Stimulated activated CD8-positive, alpha-beta memory T cell treated with anti-CD3 and anti-CD28 coated beads, Interleukin-7, amount 100 ng/mL, for 24 hours (primary cell): ENCODE measurements around the gene NUMBL.
"Not testable (repeated sequence)": the region's sequence is repeated elsewhere in the genome, so short reads cannot be mapped to it uniquely, and the experiment has no call there.

Experiments
- DNase-seq: peaks from one replicate; pipeline ENCODE4 v3.0.0-alpha.2; 2020; ENCODE audit warnings: low read depth

NUMBL gene

GRCh38 chr19:40663695-40664692 is 26.5 kb downstream of the NUMBL start:
- no peak for DNase-seq

- DNase-seq = peak; percentile 92
Measured at GRCh38 chr19:40662925-40663694, 27.3 kb downstream of the NUMBL start.

GRCh38 chr19:40661616-40662015 is 28.8 kb downstream of the NUMBL start:
- DNase-seq = no peak

- DNase-seq = no peak
Measured at GRCh38 chr19:40659566-40659965, 30.9 kb downstream of the NUMBL start.

- no peak for DNase-seq
Measured at GRCh38 chr19:40659116-40659515, 31.3 kb downstream of the NUMBL start.

GRCh38 chr19:40658031-40658430 is 32.4 kb downstream of the NUMBL start:
- no peak for DNase-seq

- not testable (repeated sequence) for DNase-seq
Measured at GRCh38 chr19:40655684-40656083, 34.8 kb downstream of the NUMBL start.

GRCh38 chr19:40652303-40652702 is 38.1 kb downstream of the NUMBL start:
- not testable (repeated sequence) for DNase-seq

GRCh38 chr19:40650749-40651305 is 39.6 kb downstream of the NUMBL start:
- no peak for DNase-seq

- DNase-seq = not testable (repeated sequence)
Measured at GRCh38 chr19:40649903-40650675, 40.4 kb downstream of the NUMBL start.

GRCh38 chr19:40646743-40647254 is 43.7 kb downstream of the NUMBL start:
- no peak for DNase-seq

GRCh38 chr19:40642757-40643305 is 47.6 kb downstream of the NUMBL start:
- no peak for DNase-seq

- DNase-seq = no peak
Measured at GRCh38 chr19:40642051-40642706, 48.3 kb downstream of the NUMBL start.

GRCh38 chr19:40641281-40641680 is 49.2 kb downstream of the NUMBL start:
- DNase-seq = no peak

- DNase-seq = no peak
Measured at GRCh38 chr19:40640744-40641143, 49.7 kb downstream of the NUMBL start.

GRCh38 chr19:40639638-40639982 is 50.8 kb downstream of the NUMBL start:
- no peak for DNase-seq

GRCh38 chr19:40638327-40638726 is 52.1 kb downstream of the NUMBL start:
- no peak for DNase-seq

- DNase-seq = no peak
Measured at GRCh38 chr19:40633207-40633606, 57.2 kb downstream of the NUMBL start.

GRCh38 chr19:40632311-40633036 is 58.0 kb downstream of the NUMBL start:
- DNase-seq = no peak

GRCh38 chr19:40630571-40631160 is 59.8 kb downstream of the NUMBL start:
- DNase-seq = no peak
